GM12891 (cell line): ENCODE data around the gene NKX3-2.

Experiments used
- PAX5 ChIP-seq: IDR thresholded peaks from 2 replicates; pipeline ENCODE4 v1.6.1; 2011; ENCODE audit warnings: low read length, moderate library complexity, mild to moderate bottlenecking; ENCODE audit not compliant: insufficient read depth, severe bottlenecking
- POLR2A ChIP-seq: IDR thresholded peaks from 2 replicates; pipeline ENCODE4 v1.6.1; 2011; ENCODE audit warnings: low read depth, low read length, control low read depth
- POLR2AphosphoS5 ChIP-seq: IDR thresholded peaks from 2 replicates; pipeline ENCODE4 v1.6.1; 2011; ENCODE audit warnings: low read depth, low read length, control low read depth
- POU2F2 ChIP-seq: IDR thresholded peaks from 2 replicates; pipeline ENCODE4 v1.6.1; 2011; ENCODE audit warnings: low read depth, mild to moderate bottlenecking, control low read depth, low read length, moderate library complexity
- SPI1 ChIP-seq: IDR thresholded peaks from 2 replicates; pipeline ENCODE4 v1.6.1; 2011; ENCODE audit warnings: low read depth, low read length, control low read depth
- TAF1 ChIP-seq: IDR thresholded peaks from 2 replicates; pipeline ENCODE4 v1.6.1; 2011; ENCODE audit warnings: low read depth, low read length, control low read depth

DNA sequence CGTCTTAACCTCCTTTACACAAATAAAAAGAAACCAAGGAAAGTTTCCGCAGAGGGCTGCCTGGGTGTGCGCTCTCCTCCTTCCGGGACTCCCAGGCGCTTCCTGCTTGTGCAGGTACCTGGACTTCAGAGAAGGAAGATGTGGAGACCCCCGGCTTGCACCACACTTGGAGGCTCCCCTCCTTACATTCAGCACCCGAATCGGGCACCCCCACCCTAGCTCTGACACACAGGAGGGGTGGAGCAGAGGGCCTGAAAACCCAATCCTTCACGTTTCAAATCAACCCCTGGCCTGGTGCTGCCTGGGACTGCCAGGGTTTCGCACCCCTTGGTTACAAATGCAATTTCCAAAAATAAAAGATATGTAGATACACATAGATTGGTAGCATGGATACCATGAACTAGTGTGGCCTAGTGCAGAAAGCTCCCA, 3.1 kb downstream of the NKX3-2 start:
- TF ChIP-seq POLR2A (no peak), POLR2AphosphoS5 (no peak), SPI1 (no peak), TAF1 (no peak), PAX5 (no peak), POU2F2 (no peak)
